Activated CD8-positive, alpha-beta memory T cell treated with anti-CD3 and anti-CD28 coated beads, Interleukin-2, amount 50 U/mL, for 24 hours (primary cell): ENCODE measurements around the gene CLIC3.

Experiments
- DNase-seq: peaks from one replicate; pipeline ENCODE4 v3.0.0-alpha.2; 2020; ENCODE audit errors: extremely low read depth

The CLIC3 gene

DNA sequence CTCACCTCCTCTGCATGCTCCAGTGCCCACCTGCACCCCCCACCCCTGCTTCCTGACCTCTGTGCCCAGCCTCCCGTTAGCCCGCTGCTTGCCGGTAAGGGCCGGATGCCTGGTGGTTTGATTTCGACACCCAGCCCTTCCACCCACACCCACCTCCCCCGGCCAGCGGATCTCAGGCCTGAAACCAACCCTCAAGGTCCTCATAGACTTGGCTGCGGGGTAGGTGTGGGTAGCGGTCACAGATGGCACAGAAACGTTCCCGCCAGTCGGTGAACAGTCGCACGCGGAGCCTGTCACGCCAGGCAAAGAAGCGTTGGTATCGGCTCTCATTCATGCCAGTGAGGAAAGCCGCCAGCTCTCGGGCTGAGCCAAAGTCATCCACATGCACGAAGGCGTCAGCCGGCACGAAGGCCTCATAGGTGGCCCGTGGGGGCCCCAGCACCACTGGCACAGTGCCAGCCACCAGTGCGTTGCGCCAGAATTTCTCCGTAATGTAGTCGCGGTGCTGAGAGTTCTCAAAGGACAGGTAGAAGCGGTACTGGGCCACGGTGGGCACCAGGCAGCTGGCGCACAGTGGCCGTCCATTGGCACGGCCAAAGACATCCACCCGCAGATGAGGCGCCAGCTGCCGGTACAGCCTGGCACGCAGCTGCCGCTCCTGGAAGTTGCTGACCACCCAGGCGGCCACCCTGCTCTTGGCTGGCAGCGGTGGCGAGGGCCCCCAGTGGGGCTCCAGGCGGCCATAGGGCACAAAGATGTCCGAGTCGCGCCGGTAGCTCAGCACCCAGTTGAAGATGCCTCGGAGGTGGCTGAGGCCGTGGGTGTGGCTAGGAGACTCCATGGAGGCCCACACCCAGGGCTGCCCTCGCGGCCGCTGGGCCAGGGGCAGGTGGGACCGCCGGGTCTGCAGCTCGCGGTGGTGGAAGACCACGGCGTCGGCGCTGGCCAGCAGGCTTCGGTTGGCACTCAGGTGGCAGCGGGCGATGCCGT, 34.5 kb upstream of the CLIC3 start:
- no peak for DNase-seq

DNA sequence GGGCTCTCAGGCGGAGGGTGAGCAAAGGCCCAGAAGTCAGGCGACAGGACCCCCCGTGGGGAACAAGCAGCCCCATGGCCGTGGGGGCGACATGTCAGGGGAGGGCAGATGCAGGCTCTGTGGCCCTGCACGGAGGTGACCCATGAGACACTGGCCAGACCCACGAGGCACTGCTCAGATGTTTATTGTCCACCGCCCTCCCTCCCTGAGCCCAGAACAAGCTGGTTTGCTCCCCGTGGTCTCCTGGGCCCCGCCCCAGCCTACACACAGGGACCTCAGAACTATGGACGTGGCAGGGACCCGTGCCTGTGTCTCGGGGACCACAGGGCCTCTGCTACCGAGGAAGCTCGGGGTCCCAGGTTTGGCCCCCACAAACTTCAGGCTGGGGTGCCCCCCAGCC, 33.6 kb upstream of the CLIC3 start:
- DNase-seq: no peak

DNA sequence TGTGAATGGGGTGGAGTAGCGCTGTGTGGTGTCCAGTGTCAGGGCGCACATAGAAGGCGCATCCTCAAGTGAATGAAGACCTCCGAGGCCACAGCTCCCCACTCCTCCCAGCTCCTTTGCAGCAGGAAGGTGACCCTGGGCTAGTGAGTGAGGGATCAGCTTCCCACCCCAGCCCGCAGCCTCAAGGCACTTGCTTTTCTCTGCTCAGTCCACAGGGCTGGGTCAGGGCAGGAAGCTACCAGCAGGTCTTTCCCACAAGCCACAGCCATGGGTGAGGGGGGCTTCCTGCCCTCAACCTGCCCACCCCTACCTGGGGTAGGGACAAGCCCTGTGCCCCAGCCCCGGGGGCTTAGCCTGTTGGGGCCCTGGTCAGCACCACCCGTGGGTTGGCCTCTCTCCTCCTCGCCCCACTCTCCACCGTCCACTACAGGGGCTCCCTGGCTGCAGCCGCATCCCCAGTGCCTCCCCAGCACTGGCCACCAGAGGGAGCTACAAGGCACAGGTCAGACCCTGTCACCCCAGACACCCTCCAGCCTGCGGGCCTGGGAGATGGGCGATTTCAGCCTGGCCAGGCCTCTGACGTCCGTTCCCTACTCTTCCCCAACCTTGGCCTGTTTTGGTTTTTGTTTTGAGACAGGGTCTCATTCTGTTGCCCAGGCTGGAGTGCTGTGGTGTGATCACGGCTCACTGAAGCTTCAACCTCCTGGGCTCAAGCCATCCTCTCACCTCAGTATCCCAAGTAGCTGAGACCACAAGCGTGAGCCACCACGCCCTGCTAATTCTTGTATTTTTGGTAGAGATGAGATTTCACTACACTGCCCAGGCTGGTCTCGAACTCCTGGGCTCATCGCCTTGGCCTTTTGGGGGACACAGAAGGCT, 32.9 kb upstream of the CLIC3 start:
- no peak for DNase-seq

DNA sequence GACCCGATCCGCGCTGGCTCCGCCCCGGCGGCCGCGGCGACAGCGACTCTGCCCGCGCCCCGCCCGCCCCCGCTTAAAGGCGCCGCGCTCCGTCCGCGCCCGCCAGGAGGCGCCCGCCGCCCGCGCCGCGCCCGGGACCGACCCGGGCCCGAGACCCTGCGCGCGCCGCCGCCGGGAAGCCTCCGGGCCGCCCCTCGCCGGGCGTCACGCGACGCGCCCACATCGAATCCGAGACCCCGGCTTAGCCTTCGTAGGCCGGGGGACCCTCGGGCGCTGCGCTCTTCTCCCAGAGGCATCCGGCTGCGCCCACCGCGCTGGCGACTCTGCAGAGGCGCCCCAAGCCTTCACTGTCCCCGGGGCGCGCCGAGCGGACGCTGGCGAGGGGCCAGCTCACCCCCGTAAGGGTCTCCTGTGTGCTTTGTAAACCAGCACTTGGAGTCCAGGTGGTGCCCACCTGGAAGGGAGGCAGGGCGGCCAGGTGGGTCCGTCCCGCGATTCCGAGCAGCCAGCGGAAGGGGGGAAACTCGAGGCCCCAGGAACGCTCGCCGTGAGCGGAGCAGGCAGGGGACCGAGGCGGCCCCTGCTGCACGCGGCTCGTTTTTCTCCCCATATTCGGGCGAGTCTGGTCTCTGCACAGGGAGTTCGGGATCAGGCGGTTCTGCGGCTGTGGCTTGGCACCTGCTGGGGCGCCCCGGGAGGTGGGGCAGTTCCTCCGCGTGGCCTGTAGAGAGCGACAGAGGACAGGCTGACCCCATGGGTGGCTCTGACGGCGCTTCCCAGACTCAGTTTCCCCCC, 32.1 kb upstream of the CLIC3 start:
- no peak for DNase-seq

DNA sequence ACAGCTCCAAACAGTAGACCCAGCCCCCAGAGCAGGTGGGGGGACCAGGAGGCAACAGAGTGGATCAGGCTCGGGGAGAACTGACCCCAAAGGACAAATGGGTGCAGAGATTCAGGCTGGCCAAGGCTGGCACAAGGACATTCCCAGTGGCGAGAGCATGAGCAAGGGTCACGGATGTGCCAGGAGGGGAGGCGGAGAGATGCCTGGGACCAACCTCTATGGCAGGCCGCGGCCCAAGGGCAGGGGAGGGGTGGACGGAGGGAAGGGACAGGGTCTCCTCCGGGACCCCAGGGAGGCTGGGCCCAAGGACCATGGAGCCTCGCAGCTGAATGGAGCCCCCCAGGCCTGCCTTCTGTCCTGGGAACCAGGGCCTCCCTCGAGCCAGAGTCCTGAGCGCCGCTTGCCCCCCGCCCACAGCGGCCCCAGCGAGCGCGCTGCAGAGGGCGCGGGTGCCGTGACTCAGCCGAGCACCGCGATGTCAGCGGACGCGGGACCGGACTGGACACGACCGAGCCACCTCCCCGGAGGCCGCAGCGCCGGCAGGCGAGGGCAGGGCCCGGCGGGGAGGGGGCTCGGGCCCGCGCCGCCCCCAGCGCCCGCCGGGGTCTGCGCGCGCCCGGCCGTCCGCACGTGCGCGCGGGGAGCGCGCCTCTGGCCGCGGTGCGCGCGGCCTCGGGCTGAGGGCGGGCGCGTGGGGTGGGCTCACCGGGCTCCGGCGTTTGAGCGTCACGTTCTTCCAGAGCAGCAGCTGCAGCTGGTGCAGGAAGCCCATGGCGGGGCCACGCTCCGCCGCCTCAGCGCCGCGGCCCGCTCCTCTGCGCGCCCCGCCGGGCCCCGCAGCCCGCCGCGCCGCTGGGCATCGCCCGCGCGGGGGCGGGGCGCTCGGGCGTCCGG, 31.2 kb upstream of the CLIC3 start, which contains the start of gene ABCA2:
TSS of gene ABCA2 (minus strand) at position 869 of the 894 bp plus-strand sequence. CDS start at position 772, 97 bp downstream.
- no peak for DNase-seq

DNA sequence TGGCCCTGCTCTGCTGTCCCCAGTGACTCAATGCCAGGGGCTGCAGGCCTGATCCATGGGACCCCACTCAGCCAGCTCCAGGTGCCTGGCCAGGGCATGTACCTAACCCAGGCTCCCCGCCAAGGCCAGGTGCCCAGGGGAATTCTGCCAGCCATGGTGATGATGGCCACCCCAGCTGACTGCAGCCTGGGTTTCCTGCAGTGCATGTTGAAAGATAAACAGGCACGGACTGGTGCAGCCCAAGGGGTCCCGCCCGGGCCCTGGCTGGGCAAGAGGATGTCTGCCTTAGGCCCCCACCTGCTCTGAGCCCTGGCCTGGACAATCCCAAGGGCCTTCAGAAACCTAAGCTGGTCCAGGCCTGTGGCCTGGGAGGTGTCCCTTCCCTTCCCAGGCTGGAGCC, 30.5 kb upstream of the CLIC3 start:
- no peak for DNase-seq

DNA sequence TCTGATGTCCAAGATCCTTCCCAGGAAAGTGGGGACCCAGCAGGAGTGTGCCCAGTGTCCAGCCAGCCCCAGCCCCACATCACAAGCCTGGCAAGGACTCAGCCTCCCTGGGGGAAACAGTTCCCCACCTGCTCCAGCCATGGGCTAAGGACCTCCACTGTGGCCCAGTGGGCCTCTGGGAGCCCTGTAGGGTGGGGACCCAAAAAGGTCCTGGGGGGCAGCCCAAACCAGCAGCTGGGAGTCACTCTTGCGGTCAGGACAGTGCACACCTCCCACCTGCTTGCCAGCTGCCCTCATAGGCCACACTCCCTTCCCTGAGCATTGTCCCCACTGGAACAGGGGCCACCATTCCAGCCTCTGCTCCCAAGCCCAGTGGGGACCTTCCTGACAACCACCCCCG, 30.0 kb upstream of the CLIC3 start:
- DNase-seq: no peak

DNA sequence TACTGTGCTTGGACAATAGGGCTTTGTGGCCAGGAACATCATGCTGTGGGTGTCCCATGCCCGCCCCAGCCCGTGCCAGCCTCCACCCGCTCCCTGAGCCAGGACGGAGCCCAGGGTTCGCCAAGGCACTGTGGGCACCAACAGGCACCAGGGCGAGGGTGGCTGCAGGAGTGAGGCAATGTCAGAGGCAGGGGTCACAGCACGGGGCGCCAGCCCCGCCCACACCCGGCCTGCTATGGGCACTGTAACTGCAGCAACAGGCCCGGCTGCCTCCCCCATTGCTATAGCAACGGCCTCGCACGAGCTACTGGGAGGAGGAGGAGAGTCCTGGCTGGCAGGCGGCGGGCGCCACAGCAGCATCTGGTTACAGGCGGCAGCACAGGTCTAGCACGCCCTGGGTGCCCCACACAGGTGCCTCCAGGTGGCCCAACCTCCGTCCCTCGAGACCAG, 29.2 kb upstream of the CLIC3 start:
- no peak for DNase-seq

DNA sequence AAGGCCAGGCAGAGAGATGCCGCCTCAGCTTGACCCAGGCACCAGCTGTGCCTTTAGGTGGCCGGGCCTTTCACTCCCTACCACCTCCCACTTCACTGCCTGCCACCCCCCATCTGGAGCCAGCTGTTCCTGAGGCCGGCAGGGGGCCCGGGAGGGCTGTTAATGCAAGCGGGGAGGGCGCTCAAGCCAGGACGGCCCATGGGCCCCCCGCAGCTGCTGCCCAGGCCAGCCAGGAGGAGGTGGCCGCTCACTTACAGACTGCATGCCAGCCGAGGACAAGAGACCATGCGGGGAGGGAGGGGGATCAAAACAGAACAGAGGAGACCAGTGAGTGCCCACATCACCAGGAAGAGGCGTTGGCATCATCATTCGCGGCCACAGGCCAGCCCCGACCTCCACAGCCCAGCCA, 27.2 kb upstream of the CLIC3 start:
- no peak for DNase-seq

DNA sequence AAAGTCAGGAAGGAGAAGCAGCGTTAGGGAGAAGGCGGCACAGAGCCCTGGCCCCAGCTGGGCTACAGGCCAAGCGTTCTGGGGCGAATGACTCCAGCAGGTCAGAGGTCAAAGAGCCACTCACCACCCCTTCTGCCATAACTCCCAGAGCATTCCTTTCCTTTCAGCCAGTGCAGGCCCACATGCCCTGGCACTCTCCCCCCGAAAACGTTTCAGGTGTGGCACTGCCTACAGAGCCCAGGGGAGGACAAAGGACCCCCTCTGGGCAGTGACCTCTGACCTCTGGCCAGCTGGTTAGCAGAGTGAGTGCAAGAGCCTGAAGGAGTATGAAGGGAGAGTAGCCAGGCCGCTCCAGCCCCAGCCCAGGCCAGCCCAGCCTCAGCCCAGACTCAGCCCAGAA, 26.8 kb upstream of the CLIC3 start:
- no peak for DNase-seq

DNA sequence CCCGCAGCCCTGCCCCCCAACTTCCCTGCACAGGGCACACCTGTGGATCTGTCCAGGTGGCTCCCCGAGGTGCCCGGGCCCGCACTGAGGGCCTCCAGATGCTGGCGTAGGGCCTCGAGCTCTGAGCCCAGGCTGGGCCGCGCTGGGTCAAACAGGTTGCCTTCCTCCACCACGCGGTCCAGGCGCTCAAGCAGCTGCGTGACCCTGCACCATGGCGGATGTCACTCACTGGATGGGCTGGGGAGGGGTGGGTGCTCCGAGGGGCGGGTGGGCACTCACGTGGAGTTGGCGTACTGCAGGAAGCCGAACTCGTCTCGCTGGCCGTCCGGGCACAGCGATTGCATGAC, 26.3 kb upstream of the CLIC3 start:
- DNase-seq: no peak

DNA sequence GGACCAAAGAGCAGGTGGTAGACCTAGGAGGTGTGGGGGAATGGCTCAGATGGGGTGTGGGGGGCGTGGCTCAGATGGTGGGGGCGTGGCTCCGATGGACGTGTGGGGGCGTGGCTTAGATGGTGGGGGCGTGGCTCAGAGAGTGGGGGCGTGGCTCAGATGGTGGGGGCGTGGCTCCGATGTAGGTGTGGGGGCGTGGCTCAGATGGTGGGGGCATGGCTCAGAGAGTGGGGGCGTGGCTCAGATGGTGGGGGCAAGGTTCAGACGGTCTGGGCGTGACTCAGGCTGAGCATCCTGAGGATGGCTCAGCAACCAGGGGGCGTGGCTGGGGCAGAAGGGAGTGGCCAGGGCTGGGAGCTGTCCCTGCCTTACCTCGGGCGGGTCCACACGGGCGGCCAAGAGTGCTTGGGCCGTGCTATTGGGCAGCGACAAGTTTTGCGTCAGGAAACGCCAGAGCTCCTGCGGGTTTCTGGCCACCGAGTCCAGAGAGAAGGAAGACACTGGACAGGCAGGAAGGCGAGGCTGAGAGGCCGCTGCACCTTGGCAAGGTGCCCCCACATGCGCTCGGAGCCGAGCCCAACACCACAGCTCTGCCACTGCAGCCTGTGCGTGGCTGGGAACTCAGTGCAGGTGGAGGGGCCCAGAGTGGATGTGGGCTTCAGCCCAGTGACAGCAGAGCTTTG, 25.8 kb upstream of the CLIC3 start:
- peak; percentile 58 for DNase-seq

DNA sequence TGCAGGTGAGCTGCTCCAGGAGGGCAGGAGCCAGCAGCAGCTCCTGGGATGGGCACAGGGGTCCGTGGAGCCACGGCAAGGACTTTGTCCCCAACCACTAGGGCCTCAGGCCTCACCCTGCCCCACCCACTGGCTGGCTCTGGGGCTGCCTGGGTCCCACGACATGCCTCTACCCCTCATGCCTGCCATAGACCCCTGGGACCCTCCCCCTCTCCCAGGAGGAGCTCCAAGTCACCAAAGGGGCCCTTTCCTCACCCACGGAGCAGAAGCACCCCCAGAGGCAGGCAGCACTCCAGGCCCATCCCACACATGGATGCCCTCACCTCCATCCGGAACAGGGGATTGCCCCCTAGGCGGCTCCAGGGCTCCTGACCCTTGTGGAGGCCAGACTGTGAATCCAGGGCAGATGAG, 25.2 kb upstream of the CLIC3 start:
- no peak for DNase-seq

DNA sequence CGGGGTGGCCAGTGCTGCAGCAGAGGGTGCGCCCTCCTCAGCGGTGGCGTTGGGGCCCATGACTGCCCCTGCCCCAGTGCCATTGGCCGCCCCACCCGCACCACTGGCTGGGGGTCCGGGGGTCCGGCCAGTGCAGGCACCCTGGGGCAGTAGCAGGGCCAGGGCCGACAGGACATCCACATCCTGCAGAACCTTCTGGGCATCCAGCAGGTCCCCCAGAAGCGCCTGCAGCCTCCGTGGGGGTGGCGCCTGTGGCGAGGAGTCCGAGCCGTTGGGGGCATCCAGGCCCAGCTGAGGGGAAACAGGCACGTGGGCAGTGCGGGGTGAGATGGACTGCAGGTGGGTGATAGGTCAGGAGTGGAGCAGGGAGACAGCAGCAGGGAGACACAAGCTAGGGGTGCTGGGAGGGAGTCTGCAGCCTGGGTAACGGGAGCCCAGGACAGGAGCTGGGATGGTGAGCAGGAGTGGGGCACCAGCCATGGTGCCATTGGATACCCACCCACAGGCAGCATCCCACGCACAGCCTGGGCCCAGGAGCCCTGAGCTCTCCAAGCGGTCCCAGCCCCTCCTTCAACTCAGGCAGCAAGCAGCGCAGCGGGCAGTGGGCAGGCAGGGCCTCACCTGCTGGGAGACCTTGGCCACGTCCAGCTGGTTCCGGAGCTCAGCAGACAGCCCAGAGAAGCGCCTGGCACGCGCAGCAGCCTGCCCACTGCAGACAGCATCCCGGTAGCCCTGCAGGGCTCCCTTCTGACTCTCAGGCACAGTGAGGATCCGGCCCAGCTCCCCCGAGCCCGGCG, 24.6 kb upstream of the CLIC3 start:
- DNase-seq: no peak

DNA sequence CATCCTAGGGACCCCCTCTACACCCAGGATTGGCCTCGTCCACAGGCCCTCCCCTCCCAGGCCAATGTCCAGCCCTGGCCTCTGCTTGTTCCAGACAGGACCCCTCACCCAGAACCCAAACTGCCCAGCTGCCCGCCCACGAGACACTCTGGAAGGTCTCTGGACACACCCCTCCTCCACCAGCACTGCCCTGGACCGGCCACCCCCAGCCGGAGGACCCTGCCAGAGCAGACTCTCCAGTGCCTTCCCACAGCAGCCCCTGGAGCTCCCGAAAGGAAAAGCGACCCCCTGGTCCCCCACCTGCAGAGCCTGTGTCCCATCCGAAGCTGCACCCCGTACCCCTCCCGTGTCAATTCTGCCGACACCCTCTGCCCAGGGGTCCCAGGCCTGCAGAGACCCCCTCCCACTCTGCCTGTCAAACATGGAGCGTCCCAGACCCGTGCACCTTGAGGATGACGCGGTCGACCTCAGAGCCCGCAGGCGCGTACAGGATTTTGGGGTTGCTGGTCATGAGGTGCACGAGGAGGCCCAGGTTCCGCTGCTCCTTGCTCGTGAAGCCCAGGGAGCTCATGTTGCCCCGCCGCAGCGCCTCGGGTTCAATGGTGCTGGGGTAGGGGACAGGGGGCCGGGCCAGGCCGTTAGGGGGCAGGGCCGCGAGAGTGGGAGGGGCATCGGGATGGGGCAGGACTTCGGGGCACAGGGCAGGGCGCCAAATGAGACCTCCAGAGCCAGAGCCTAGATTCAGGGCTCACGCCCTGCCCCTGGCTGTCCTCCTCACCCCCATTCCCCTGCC, 23.7 kb upstream of the CLIC3 start:
- no peak for DNase-seq

DNA sequence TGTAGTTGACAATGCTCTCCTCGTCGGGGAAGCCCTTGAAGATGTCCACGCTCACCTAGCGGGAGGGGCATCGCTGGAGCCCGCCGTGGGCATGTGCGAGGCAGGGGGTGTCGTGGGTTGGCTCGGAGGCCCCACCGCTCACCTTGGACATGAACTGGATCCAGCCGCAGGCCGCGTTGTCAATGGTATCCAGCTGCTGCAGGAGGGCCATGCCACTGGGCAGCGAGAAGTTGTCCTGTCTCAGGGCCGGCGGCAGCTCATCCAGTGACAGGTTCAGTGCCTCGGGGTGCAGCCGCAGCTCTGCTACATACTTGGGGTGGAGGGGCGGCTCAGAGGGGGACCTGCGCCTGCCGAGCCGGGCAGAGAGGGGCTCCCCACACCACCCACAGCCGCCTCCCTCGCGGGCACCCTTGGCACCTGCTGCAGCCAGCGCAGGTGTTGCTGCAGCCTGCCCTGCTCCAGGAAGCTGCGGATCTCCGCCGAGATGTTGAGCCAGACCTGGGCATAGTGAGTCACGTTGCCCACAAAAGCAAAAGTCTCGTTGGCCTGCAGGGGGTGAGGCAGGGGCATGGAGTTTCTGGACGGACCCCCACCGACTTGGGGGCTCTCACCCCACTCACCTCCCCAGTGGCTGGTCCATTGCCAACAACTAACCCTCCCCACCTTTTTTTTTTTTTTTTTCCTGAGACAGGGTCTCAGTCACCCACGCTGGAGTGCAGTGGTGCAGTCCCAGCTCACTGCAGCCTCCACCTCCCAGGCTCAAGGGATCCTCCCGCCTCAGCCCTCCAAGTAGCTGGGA, 22.6 kb upstream of the CLIC3 start:
- DNase-seq: no peak

DNA sequence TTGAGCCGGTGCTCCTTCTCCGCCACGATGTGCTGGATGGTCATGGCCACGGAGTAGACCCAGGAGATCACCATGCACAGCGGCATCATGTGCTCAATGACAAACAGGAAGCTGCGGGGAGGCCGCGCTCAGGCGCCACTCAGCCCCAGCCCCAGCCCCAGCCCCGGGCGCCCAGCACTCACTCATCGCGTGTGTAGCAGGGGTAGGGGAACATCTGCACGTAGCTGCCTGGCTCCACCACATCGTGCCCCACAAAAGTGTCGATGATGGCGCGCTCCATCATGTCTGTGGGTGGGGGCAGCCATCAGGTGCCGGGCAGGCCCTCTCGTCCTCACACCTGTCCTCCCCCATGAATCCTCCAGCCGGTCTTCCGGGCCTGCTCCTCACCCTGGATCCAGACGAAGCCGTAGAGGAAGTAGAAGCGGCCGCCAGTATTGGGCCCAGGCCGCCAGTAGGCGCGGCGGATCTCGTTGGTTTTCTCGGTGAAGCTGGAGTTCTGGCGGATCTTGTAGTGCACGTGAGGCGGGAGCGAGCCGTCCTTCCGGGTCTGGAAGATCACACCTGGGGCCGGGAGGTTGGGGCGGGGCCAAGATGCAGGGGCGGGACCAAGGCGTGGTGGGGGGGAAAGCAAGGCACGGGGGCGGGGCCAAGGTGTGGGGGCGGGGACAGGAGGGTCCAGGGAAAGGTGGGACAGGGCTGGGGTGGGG, 21.6 kb upstream of the CLIC3 start:
- DNase-seq: no peak
